Measurements from ENCODE around the gene RAB30. TPM values are rescaled to one million over a fixed set of nuclear protein-coding genes. Genes with fewer than 3 reads are reported as not detected.

RAB30 gene
- total RNA-seq, 1 donor from 2014 or later, result 12.3 TPM

DNA sequence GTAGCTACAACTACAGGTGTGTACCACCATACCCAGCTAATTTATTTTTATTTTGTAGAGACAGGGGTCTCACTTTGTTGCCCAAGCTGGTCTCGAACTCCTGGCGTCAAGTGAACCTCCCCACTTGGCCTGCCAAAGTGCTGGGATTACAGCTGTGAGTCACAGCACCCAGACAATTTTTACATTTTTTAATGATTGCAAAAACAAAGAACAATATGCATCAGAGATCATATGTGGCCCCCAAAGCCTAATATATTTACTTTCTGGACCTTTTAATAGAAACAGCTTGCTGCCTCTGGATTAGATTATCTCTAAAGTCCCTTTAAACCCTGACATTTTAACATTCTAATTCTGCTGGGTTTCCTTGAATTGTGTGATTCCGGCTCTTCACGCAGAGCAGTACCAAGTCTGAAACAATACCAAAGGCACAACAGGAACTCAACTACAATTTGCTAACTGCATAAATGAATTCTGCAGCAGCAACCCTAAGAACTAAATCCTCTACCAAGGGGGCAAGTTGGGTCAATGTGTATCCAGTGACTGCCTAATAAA lies 25.0 kb downstream of the RAB30 start:
- TF ChIP-seq EZH2 (IDR thresholded peaks at IDR 0.05), result no peak
- TF ChIP-seq, protein P1, sequence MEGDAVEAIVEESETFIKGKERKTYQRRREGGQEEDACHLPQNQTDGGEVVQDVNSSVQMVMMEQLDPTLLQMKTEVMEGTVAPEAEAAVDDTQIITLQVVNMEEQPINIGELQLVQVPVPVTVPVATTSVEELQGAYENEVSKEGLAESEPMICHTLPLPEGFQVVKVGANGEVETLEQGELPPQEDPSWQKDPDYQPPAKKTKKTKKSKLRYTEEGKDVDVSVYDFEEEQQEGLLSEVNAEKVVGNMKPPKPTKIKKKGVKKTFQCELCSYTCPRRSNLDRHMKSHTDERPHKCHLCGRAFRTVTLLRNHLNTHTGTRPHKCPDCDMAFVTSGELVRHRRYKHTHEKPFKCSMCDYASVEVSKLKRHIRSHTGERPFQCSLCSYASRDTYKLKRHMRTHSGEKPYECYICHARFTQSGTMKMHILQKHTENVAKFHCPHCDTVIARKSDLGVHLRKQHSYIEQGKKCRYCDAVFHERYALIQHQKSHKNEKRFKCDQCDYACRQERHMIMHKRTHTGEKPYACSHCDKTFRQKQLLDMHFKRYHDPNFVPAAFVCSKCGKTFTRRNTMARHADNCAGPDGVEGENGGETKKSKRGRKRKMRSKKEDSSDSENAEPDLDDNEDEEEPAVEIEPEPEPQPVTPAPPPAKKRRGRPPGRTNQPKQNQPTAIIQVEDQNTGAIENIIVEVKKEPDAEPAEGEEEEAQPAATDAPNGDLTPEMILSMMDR (IDR thresholded peaks at IDR 0.05), result no peak
- TF ChIP-seq EZH2phosphoT487 (IDR thresholded peaks at IDR 0.05), result no peak
- Histone ChIP-seq H3K27ac (no peak overlapping the region), H3K9ac (no peak overlapping the region), H3K79me2 (ENCODE audit: low read depth) (no peaks in the 10 kb centered on the region), H3K4me2 (no peak overlapping the region), H3K4me3 (no peak overlapping the region), H3K4me1 (peaks cover 9% of the 10 kb centered on the region), H3K27me3 (no peaks in the 10 kb centered on the region), H3F3A (ENCODE audit: low read depth) (peaks cover 7% of the 10 kb centered on the region), H3K36me3 (no peaks in the 10 kb centered on the region), H2AFZ (replicated peaks) (no peak overlapping the region), H3K9me3 (ENCODE audit: low read depth) (no peaks in the 10 kb centered on the region), H4K20me1 (ENCODE audit: low read depth) (no peaks in the 10 kb centered on the region)
- Mint-ChIP-seq H3K27ac (no peak overlapping the region), H3K9me3 (no peaks in the 10 kb centered on the region), H3K27me3 (ENCODE audit: insufficient read depth, low read depth) (no peaks in the 10 kb centered on the region), H3K36me3 (no peaks in the 10 kb centered on the region), H3K4me1 (peaks cover 21% of the 10 kb centered on the region), H3K4me3 (no peak overlapping the region)
- DNase-seq (ENCODE audit: low spot score), result no peak

DNA sequence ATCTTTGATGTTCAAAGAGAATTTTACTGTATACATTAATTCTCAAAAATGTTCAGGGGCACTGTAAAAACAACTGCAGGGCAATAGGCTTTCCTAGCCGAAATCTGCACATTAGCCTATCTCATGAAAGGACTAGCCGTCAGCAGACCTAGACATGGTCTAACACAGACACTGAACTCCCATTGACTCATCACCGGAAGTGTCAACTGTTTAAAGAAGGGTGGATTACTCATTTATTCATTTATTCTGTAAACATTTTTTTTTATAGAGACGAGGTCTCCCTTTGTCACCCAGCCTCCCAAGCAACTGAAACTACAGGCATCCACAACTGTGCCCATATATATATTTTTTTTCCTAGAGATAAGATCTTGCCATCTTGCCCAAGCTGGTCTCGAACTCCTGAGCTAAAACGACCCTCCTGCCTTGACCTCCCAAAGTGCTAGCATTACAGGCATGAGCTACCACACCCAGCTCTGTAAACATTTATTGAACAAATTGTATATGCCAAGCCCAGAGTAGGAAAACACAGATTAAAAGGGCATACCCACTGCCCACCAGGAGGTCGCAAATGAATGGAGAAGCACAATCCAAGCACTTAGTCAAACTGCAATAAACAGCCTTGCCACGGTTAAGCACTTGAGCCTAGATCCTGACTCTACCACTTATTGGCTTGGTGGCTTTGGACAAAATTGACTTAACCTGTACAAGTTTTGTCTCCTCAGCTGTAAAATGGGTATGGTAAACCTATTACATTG lies 26.6 kb downstream of the RAB30 start:
- Histone ChIP-seq H3K36me3 (no peaks in the 10 kb centered on the region), H3K9ac (no peak overlapping the region), H3K27me3 (no peaks in the 10 kb centered on the region), H4K20me1 (ENCODE audit: low read depth) (no peaks in the 10 kb centered on the region), H3K4me3 (no peak overlapping the region), H2AFZ (replicated peaks) (no peak overlapping the region), H3K79me2 (ENCODE audit: low read depth) (no peaks in the 10 kb centered on the region), H3K4me2 (no peak overlapping the region), H3K27ac (no peak overlapping the region), H3F3A (ENCODE audit: low read depth) (peaks cover 7% of the 10 kb centered on the region), H3K9me3 (ENCODE audit: low read depth) (no peaks in the 10 kb centered on the region), H3K4me1 (peaks cover 9% of the 10 kb centered on the region)
- Mint-ChIP-seq H3K4me3 (no peak overlapping the region), H3K9me3 (no peaks in the 10 kb centered on the region), H3K4me1 (peaks cover 21% of the 10 kb centered on the region), H3K27me3 (ENCODE audit: insufficient read depth, low read depth) (no peaks in the 10 kb centered on the region), H3K27ac (no peak overlapping the region), H3K36me3 (no peaks in the 10 kb centered on the region)
- TF ChIP-seq EZH2 (IDR thresholded peaks at IDR 0.05) (no peak), EZH2phosphoT487 (IDR thresholded peaks at IDR 0.05) (no peak)
- TF ChIP-seq, protein P1 (IDR thresholded peaks at IDR 0.05), result no peak
- DNase-seq (ENCODE audit: low spot score), result no peak

DNA sequence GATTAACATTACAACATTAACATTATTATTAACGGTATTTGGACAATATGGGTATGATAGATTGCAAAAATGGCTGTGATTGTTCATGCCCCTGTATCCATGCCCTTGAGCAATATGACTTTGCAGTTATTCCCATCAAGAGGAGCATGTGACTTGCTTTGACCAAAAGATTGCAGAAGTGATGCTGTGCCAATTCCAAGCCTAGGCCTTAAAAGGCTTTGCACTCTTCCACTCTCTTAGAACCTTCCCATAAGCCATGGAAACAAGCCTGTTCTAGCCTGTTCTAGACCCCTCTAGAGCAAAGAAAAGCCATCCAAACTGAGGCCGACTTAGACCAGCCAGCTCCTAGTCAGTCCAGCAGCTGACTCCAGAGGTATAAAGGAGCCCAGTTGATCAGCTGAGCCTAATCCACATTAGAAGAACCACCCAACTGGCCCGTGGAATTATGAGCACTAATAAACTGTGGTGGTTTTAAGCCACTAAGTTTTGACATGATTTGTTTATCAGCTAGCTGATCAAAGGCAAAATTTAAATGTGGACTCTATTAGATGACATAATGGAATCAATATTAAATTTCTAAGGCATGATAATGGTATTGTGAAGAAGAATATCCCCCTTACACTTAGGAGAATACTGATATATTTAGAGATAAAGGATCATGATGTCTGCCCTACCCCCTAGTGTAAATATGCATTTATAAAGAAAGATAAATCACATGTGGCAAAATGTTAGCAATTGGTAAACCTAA lies 28.6 kb downstream of the RAB30 start:
- H3K4me3 Mint-ChIP-seq, result no peak overlapping the region
- H3K4me2 ChIP-seq, result no peak overlapping the region
- no peaks in the 10 kb centered on the region for H3K9me3 Mint-ChIP-seq
- no peak for TF ChIP-seq EZH2 (IDR thresholded peaks at IDR 0.05)
- no peak for TF ChIP-seq EZH2phosphoT487 (IDR thresholded peaks at IDR 0.05)
- TF ChIP-seq, protein P1 (IDR thresholded peaks at IDR 0.05), result no peak
- H3K27me3 ChIP-seq, result no peaks in the 10 kb centered on the region
- H3K36me3 ChIP-seq, result no peaks in the 10 kb centered on the region
- peaks cover 7% of the 10 kb centered on the region for H3F3A ChIP-seq (ENCODE audit: low read depth)
- H3K4me3 ChIP-seq, result no peak overlapping the region
- H3K79me2 ChIP-seq (ENCODE audit: low read depth), result no peaks in the 10 kb centered on the region
- H3K36me3 Mint-ChIP-seq, result no peaks in the 10 kb centered on the region
- no peaks in the 10 kb centered on the region for H3K9me3 ChIP-seq (ENCODE audit: low read depth)
- no peak overlapping the region for H3K27ac Mint-ChIP-seq
- no peak overlapping the region for H2AFZ ChIP-seq (replicated peaks)
- no peak overlapping the region for H3K27ac ChIP-seq
- H3K4me1 ChIP-seq, result peaks cover 9% of the 10 kb centered on the region
- peaks cover 16% of the 10 kb centered on the region for H3K4me1 Mint-ChIP-seq
- no peak overlapping the region for H3K9ac ChIP-seq
- no peak for DNase-seq (ENCODE audit: low spot score)
- no peaks in the 10 kb centered on the region for H4K20me1 ChIP-seq (ENCODE audit: low read depth)
- H3K27me3 Mint-ChIP-seq (ENCODE audit: insufficient read depth, low read depth), result no peaks in the 10 kb centered on the region

All from neural progenitor cell (in vitro differentiated cells).